H1 (cell line): Measurements from ENCODE around the gene ZBTB20. TPM values are rescaled to one million over a fixed set of nuclear protein-coding genes. Genes with fewer than 3 reads are reported as not detected.

Source experiments
- CTCF ChIA-PET: fragments of 300-600 bp; sonication (Branson Sonifier 250); formaldehyde crosslinking; loops from one replicate; lab custom pipeline; 2021; ENCODE audit not compliant: partially characterized antibody; lab: Charles Lee
- POLR2A ChIA-PET: fragments of 300-600 bp; sonication (Branson Sonifier 250); formaldehyde crosslinking; loops from one replicate; lab custom pipeline; 2021; ENCODE audit warnings: inconsistent platforms; ENCODE audit not compliant: partially characterized antibody; lab: Charles Lee
- DNase-seq, 2 experiments: peaks; one replicate each; pipeline versions ENCODE4 v3.0.0 to v3.0.0-alpha.2; 2010 to 2022; ENCODE audit warnings: low spot score in 2 of 2, low read depth in 1 of 2, mixed read lengths in 1 of 2
- FAIRE-seq: peaks from 2 replicates; lab custom pipeline; 2011; peaks lifted over from hg19 to GRCh38; lab: Jason Lieb, UNC
- H2AFZ ChIP-seq: 2 replicates; pipeline ENCODE4 v1.8.1; 2012; ENCODE audit warnings: low read length, inconsistent platforms
- H2AK5ac ChIP-seq: 2 replicates; pipeline ENCODE4 v1.6.1; 2013; ENCODE audit warnings: low read depth, low read length
- H2BK120ac ChIP-seq: replicated peaks from 2 replicates; pipeline ENCODE3; 2013; ENCODE audit warnings: low read depth, low read length, inconsistent platforms
- H2BK12ac ChIP-seq: 2 replicates; pipeline ENCODE4 v1.6.1; 2013; ENCODE audit warnings: low read depth, low read length
- H2BK15ac ChIP-seq: 2 replicates; pipeline ENCODE4 v1.6.1; 2013; ENCODE audit warnings: low read length
- H2BK20ac ChIP-seq: 2 replicates; pipeline ENCODE4 v1.6.1; 2013; ENCODE audit warnings: low read length
- H2BK5ac ChIP-seq: 2 replicates; pipeline ENCODE4 v1.6.1; 2013; ENCODE audit warnings: low read depth, low read length
- H3K14ac ChIP-seq: 2 replicates; pipeline ENCODE4 v1.6.1; 2013; ENCODE audit warnings: inconsistent platforms; ENCODE audit not compliant: insufficient read length
- H3K18ac ChIP-seq: 2 replicates; pipeline ENCODE4 v1.6.1; 2013; ENCODE audit warnings: low read length; ENCODE audit errors: extremely low read depth
- H3K23ac ChIP-seq: 2 replicates; pipeline ENCODE4 v1.6.1; 2013; ENCODE audit warnings: inconsistent platforms; ENCODE audit not compliant: insufficient read length
- H3K23me2 ChIP-seq: 2 replicates; pipeline ENCODE4 v1.6.1; 2013; ENCODE audit warnings: low read depth, low read length
- H3K27ac ChIP-seq: 2 replicates; pipeline ENCODE4 v1.6.1; 2011; ENCODE audit warnings: low read depth, low read length, inconsistent platforms
- H3K27me3 ChIP-seq, 4 experiments: replicated peaks in 1 of 4; 1 replicate in 1 of 4; 2 replicates in 3 of 4; pipeline versions ENCODE4 v1.6.1 to v1.8.1; 2011 to 2013; ENCODE audit warnings: low read length in 3 of 4, mild to moderate bottlenecking in 3 of 4, inconsistent platforms in 2 of 4, mixed read lengths in 2 of 4, moderate library complexity in 1 of 4; ENCODE audit not compliant: control insufficient read depth in 3 of 4, insufficient read depth in 3 of 4; ENCODE audit errors: extremely low read depth in 1 of 4
- H3K36me3 ChIP-seq, 4 experiments: 2 replicates each; pipeline versions ENCODE4 v1.6.1 to v1.8.1; 2011 to 2013; ENCODE audit warnings: mild to moderate bottlenecking in 4 of 4, low read length in 3 of 4, moderate library complexity in 2 of 4, control low read depth in 1 of 4, inconsistent platforms in 1 of 4; ENCODE audit not compliant: insufficient read depth in 4 of 4, control insufficient read depth in 2 of 4
- H3K4ac ChIP-seq: replicated peaks from 2 replicates; pipeline ENCODE3; 2013; ENCODE audit warnings: low read length, low read depth, mixed read lengths, inconsistent platforms; ENCODE audit not compliant: insufficient read length
- H3K4me1 ChIP-seq, 4 experiments: replicated peaks in 1 of 4; 1 replicate in 1 of 4; 2 replicates in 3 of 4; pipeline versions ENCODE4 v1.6.1 to v1.8.1; 2011 to 2013; ENCODE audit warnings: low read length in 3 of 4, inconsistent platforms in 2 of 4, mixed read lengths in 1 of 4; ENCODE audit not compliant: insufficient read depth in 4 of 4, control insufficient read depth in 3 of 4
- H3K4me2 ChIP-seq, 2 experiments: 2 replicates each; pipeline versions ENCODE4 v1.6.1 to v1.8.1; 2011 to 2013; ENCODE audit warnings: low read depth in 2 of 2, low read length in 2 of 2, control low read depth in 1 of 2, inconsistent platforms in 1 of 2, mild to moderate bottlenecking in 1 of 2; ENCODE audit not compliant: insufficient read depth in 1 of 2
- H3K4me3 ChIP-seq, 4 experiments: fragments of 200-600, 300-600 bp in 1 of 4; sonication (generic), shearing (Covaris generic), sonication (Bioruptor Twin) in 1 of 4; 2 replicates each; pipeline versions ENCODE4 v1.5.1 to v1.8.1; 2011 to 2016; ENCODE audit warnings: low read length in 4 of 4, low read depth in 3 of 4, control low read depth in 2 of 4, inconsistent platforms in 2 of 4, mild to moderate bottlenecking in 2 of 4, mixed read lengths in 1 of 4, moderate library complexity in 1 of 4; ENCODE audit not compliant: insufficient read depth in 2 of 4; ENCODE audit errors: extremely low read depth in 1 of 4
- H3K56ac ChIP-seq: replicated peaks from 2 replicates; pipeline ENCODE3; 2013; ENCODE audit warnings: low read depth, mild to moderate bottlenecking, mixed read lengths, low read length, inconsistent platforms; ENCODE audit not compliant: insufficient read length
- H3K79me1 ChIP-seq: 2 replicates; pipeline ENCODE4 v1.6.1; 2013; ENCODE audit warnings: low read depth, low read length, control low read depth
- H3K79me2 ChIP-seq, 2 experiments: 2 replicates each; pipeline versions ENCODE4 v1.6.1 to v1.8.1; 2012 to 2013; ENCODE audit warnings: low read length in 2 of 2, mild to moderate bottlenecking in 2 of 2, inconsistent platforms in 1 of 2; ENCODE audit not compliant: insufficient read depth in 2 of 2, control insufficient read depth in 1 of 2
- H3K9ac ChIP-seq, 4 experiments: replicated peaks in 1 of 4; 1 replicate in 1 of 4; 2 replicates in 3 of 4; pipeline versions ENCODE4 v1.6.1 to v1.8.1; 2011 to 2013; ENCODE audit warnings: low read depth in 3 of 4, low read length in 3 of 4, control low read depth in 2 of 4, mild to moderate bottlenecking in 2 of 4, moderate library complexity in 2 of 4, inconsistent platforms in 1 of 4; ENCODE audit errors: extremely low read depth in 1 of 4
- H3K9me3 ChIP-seq, 2 experiments: 2 replicates each; pipeline versions ENCODE4 v1.6.1 to v1.8.1; 2012 to 2013; ENCODE audit warnings: mild to moderate bottlenecking in 2 of 2, moderate library complexity in 2 of 2, control low read depth in 1 of 2, inconsistent platforms in 1 of 2, low read depth in 1 of 2, low read length in 1 of 2, mixed read lengths in 1 of 2; ENCODE audit not compliant: insufficient read depth in 2 of 2
- H4K20me1 ChIP-seq, 2 experiments: replicated peaks in 1 of 2; 2 replicates each; pipeline versions ENCODE3 to v1.8.1; 2011 to 2013; ENCODE audit warnings: inconsistent platforms in 2 of 2, low read length in 2 of 2, mild to moderate bottlenecking in 1 of 2; ENCODE audit not compliant: insufficient read depth in 2 of 2, control insufficient read depth in 1 of 2
- H4K5ac ChIP-seq: 2 replicates; pipeline ENCODE4 v1.6.1; 2013; ENCODE audit warnings: low read length, low read depth, mixed read lengths, inconsistent platforms; ENCODE audit not compliant: insufficient read length
- H4K8ac ChIP-seq: 2 replicates; pipeline ENCODE4 v1.8.0; 2013; ENCODE audit warnings: mild to moderate bottlenecking, moderate library complexity, low read length, inconsistent platforms; ENCODE audit not compliant: insufficient read depth; ENCODE audit errors: extremely low read depth
- H4K91ac ChIP-seq: replicated peaks from 2 replicates; pipeline ENCODE3; 2013; ENCODE audit warnings: low read length, mixed read lengths, inconsistent platforms; ENCODE audit not compliant: insufficient read length
- CTCF ChIP-seq, 3 experiments: IDR thresholded peaks; 1 replicate in 2 of 3; 2 replicates in 1 of 3; pipeline versions ENCODE4 v1.5.1 to v1.6.1; 2011; ENCODE audit warnings: low read length in 3 of 3, mild to moderate bottlenecking in 3 of 3, inconsistent platforms in 2 of 3, low read depth in 1 of 3, moderate library complexity in 1 of 3; ENCODE audit not compliant: insufficient read depth in 1 of 3; ENCODE audit errors: control extremely low read depth in 1 of 3
- RXRA ChIP-seq: IDR thresholded peaks from 2 replicates; pipeline ENCODE4 v1.6.1; 2011; ENCODE audit warnings: low read depth, mild to moderate bottlenecking, low read length, moderate library complexity; ENCODE audit not compliant: insufficient read depth
- TAF1 ChIP-seq: IDR thresholded peaks from 2 replicates; pipeline ENCODE4 v1.6.1; 2011; ENCODE audit warnings: mild to moderate bottlenecking, low read depth, low read length
- WGBS, 2 experiments: shearing (Covaris generic) in 1 of 2; methylation state at CpG; one replicate each; pipeline versions ENCODE4 v1.1.6 to v1.1.7; 2013 to 2015; ENCODE audit warnings: low lambda C conversion rate in 2 of 2, mixed read lengths in 2 of 2, inconsistent platforms in 1 of 2, low coverage in 1 of 2, missing lambda C conversion rate in 1 of 2; ENCODE audit not compliant: insufficient replicate concordance in 2 of 2, insufficient coverage in 1 of 2, insufficient read length in 1 of 2; ENCODE audit errors: extremely low coverage in 1 of 2, missing lambda C conversion rate in 1 of 2; 5-methylcytosine and 5-hydroxymethylcytosine counted together
- polyA plus RNA-seq, 7 experiments: library from polyadenylated mRNA; depleted of rRNA in 3 of 7; stranded (reverse) in 5 of 7; unstranded in 2 of 7; fragments of >200 nt in 5 of 7; fragments of 200-250 nt in 2 of 7; gene quantifications; 1 replicate in 5 of 7; 2 replicates in 1 of 7; 4 replicates in 1 of 7; pipeline versions ENCODE4 v1.2.1 to v1.2.3, GENCODE V29; 2011 to 2013; ENCODE audit warnings: missing spikeins in 2 of 7, mixed read lengths in 2 of 7
- total RNA-seq: library from RNA; stranded (reverse); fragmentation: NEBNext Ultra II Directional; extraction: Animal tissue kit (Norgen Biotek cat#: 25700); gene quantifications from 2 replicates; pipeline ENCODE4 v1.2.1, GENCODE V29; 2021

The ZBTB20 gene
- total and polyA plus RNA-seq, 2 of the 8 experiments (the other 6 are each of a cell fraction or from before 2014, with no cell fraction given): 0.35 to 1.3 TPM

- H3K23ac ChIP-seq: no peak overlapping the region
- no peak overlapping the region for H3K14ac ChIP-seq
- no peak overlapping the region for H2BK5ac ChIP-seq
- no peak overlapping the region for H2BK15ac ChIP-seq
- H3K23me2 ChIP-seq: no peaks in the 10 kb centered on the region
- H3K4me3 ChIP-seq: no peak overlapping the region
- H2AFZ ChIP-seq: no peak overlapping the region
- WGBS, 2 experiments: 93% methylated on average over 1 of the region's 1 CpG; no CpG with 5 or more reads in 1 of the 2 experiments
- H2BK120ac ChIP-seq: no peak overlapping the region
- H2AK5ac ChIP-seq: no peak overlapping the region
- no peak overlapping the region for H4K91ac ChIP-seq
- H3K9me3 ChIP-seq: peaks cover 0 to 3% of the 10 kb centered on the region in 2 experiments; a peak in 1 of 4 replicates
- H3K4me1 ChIP-seq: peaks cover 0 to 10% (median 6%) of the 10 kb centered on the region in 4 experiments; a peak in 4 of 7 replicates
- peak overlapping the region; percentile 44 for H4K5ac ChIP-seq
- H2BK12ac ChIP-seq: no peak overlapping the region
- no peak for TF ChIP-seq TAF1
- TF ChIP-seq CTCF (IDR thresholded peaks at IDR 0.05; ENCODE audit: control extremely low read depth in 1 of 3, insufficient read depth in 1 of 3, low read depth in 1 of 3, low read length in 3 of 3): peak in 1 of 3 experiments; percentile 25; a peak in 1 of 4 replicates
- no peak for TF ChIP-seq RXRA
- TF ChIP-seq, all 59 proteins: peak for 1
- ChIA-PET CTCF (interaction anchor here (0.7 to 3.0 kb wide), 16 partner anchors 11 to 186 kb away, joined by 3 to 12 read pairs (median 3); no protein-coding TSS in a partner anchor), POLR2A (no interaction called here)
- DNase-seq (no peak), FAIRE-seq (no peak)
- Histone ChIP-seq H3K27me3 (no peaks in the 10 kb centered on the region), H2BK20ac (no peak overlapping the region), H3K4me2 (no peak overlapping the region), H3K79me2 (no peaks in the 10 kb centered on the region), H3K18ac (no peak overlapping the region), H3K9ac (no peak overlapping the region), H4K20me1 (no peaks in the 10 kb centered on the region), H3K36me3 (no peaks in the 10 kb centered on the region), H3K56ac (no peak overlapping the region), H3K79me1 (no peaks in the 10 kb centered on the region), H4K8ac (no peak overlapping the region), H3K4ac (no peak overlapping the region), H3K27ac (no peak overlapping the region)
Measured at GRCh38 chr3:114336122-114336697, 810.9 kb downstream of the ZBTB20 start.
